ENCODE measurements around the gene DPP6.

The DPP6 gene

DNA sequence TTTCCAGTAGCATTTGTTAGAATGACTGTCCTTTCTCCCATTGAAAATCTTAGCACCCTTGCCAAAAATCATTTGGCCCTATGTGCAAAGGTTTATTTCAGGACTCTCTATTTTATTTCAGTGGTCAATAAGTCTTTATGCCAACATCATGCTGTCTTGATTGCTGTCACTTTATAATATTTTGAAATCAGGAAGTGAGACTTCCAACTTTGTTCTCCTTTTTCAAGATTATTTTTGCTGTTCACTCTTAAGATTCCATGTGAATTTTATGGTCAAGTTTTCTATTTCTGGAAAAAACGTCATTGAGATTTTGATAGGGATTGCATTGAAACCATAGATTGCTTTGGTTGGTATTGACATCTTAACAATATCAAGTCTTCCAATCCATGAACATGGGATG, 885.6 kb downstream of the DPP6 start:
- no peak for DNase-seq (ENCODE audit: low spot score)

DNA sequence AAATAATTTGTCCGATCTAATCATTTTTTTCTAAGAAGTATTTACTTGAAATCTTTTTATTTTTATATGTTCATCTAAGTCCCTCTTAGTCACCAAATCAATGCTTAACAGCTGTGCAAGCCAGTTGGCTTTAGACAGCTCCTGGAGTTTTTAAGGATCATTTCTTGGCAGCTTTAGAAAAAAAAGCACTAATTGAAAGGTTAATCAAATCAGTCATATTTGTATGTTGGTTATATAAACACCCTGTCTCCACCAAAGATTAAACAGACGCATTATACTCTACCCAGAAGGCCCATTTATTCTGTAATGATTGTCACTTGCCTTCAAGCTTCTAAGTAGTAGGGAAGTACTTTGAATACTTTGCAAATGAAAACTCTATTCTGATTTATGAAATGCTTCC, 890.5 kb downstream of the DPP6 start:
- no peak for DNase-seq (ENCODE audit: low spot score)
